HG03139 (cell line): ENCODE measurements around the gene BNIPL.

Experiments
- ATAC-seq: cut with Tn5 transposase; IDR thresholded peaks from one replicate; pipeline ENCODE4 v1.9.1; 2021; ENCODE audit not compliant: unreplicated experiment

BNIPL gene

GRCh38 chr1:151036356-151036755, at the start of gene BNIPL:
BNIPL (plus strand) TSS chr1:151036586; CDS start chr1:151036726, 140 bp downstream.
- ATAC-seq: no peak

- ATAC-seq: no peak
Measured at GRCh38 chr1:150987924-150988323, 48.5 kb upstream of the BNIPL start.

- no peak for ATAC-seq
Measured at GRCh38 chr1:150992626-150993025, 43.8 kb upstream of the BNIPL start.

- no peak for ATAC-seq
Measured at GRCh38 chr1:150994248-150994647, 42.1 kb upstream of the BNIPL start.

GRCh38 chr1:150995460-150995859, 40.9 kb upstream of the BNIPL start:
- ATAC-seq: no peak

- ATAC-seq: no peak
Measured at GRCh38 chr1:150995896-150996295, 40.5 kb upstream of the BNIPL start.

GRCh38 chr1:150997126-150997872, 39.1 kb upstream of the BNIPL start:
- ATAC-seq: no peak

- ATAC-seq: no peak
Measured at GRCh38 chr1:150997949-150998348, 38.4 kb upstream of the BNIPL start.

GRCh38 chr1:150999051-150999674, 37.2 kb upstream of the BNIPL start:
- ATAC-seq: no peak

- no peak for ATAC-seq
Measured at GRCh38 chr1:150999926-151000325, 36.5 kb upstream of the BNIPL start.

- ATAC-seq: no peak
Measured at GRCh38 chr1:151000408-151000807, 36.0 kb upstream of the BNIPL start.

- no peak for ATAC-seq
Measured at GRCh38 chr1:151001602-151002001, 34.8 kb upstream of the BNIPL start.

GRCh38 chr1:151002051-151002450, 34.3 kb upstream of the BNIPL start:
- ATAC-seq: no peak

GRCh38 chr1:151002611-151003010, 33.8 kb upstream of the BNIPL start:
- ATAC-seq: no peak

- ATAC-seq: no peak
Measured at GRCh38 chr1:151003180-151003579, 33.2 kb upstream of the BNIPL start.

GRCh38 chr1:151005729-151006319, 30.6 kb upstream of the BNIPL start:
- no peak for ATAC-seq

GRCh38 chr1:151006327-151007052, 29.9 kb upstream of the BNIPL start, which contains the start of gene MINDY1:
MINDY1 (minus strand) TSS chr1:151006902; CDS start chr1:151002617, 4,285 bp downstream.
- no peak for ATAC-seq

GRCh38 chr1:151007853-151008243, 28.5 kb upstream of the BNIPL start:
- no peak for ATAC-seq

GRCh38 chr1:151008244-151009205, 27.9 kb upstream of the BNIPL start, which contains the start of gene PRUNE1:
PRUNE1 (plus strand) TSS chr1:151008449; CDS start chr1:151008633, 184 bp downstream.
- ATAC-seq: peak; percentile 69

GRCh38 chr1:151009206-151009587, 27.2 kb upstream of the BNIPL start:
- no peak for ATAC-seq
